SK-N-SH (cell line): ENCODE data around the gene NDUFB2. TPM values are rescaled to one million over a fixed set of nuclear protein-coding genes. Genes with fewer than 3 reads are reported as not detected.

Experiments used
- CTCF ChIA-PET: fragments of 300-600, 350-600 bp; formaldehyde crosslinking; extraction: SDS; loops from one replicate; lab custom pipeline; 2021; lab: Yijun Ruan, JAX
- POLR2A ChIA-PET: fragments of 350-600 bp; sonication (Branson Sonifier 250); formaldehyde crosslinking; extraction: SDS; loops from one replicate; lab custom pipeline; 2020; ENCODE audit warnings: antibody characterized with exemption, inconsistent platforms; lab: Yijun Ruan, JAX
- DNase-seq: peaks from one replicate; pipeline ENCODE4 v3.0.0; 2012
- H2AFZ ChIP-seq: fragments of 200-600 bp; sonication (generic); 2 replicates; pipeline ENCODE4 v1.8.1; 2016; ENCODE audit warnings: antibody characterized with exemption, mild to moderate bottlenecking, low read depth
- H3F3A ChIP-seq: fragments of 200-600 bp; sonication (generic); replicated peaks from 2 replicates; pipeline ENCODE3; 2016; ENCODE audit warnings: antibody characterized with exemption, mild to moderate bottlenecking; ENCODE audit not compliant: insufficient read depth
- H3K27ac ChIP-seq, 2 experiments: fragments of 200-500 bp in 1 of 2; fragments of 200-600 bp in 1 of 2; sonication (Bioruptor generic) in 1 of 2; sonication (generic), shearing (Covaris generic) in 1 of 2; 2 replicates each; pipeline versions ENCODE4 v1.5.1 to v1.6.1; 2014 to 2016; ENCODE audit warnings: low read depth in 2 of 2, inconsistent platforms in 1 of 2, low read length in 1 of 2, mild to moderate bottlenecking in 1 of 2, mixed read lengths in 1 of 2
- H3K27me3 ChIP-seq: fragments of 200-600 bp; sonication (generic), shearing (Covaris generic); 2 replicates; pipeline ENCODE4 v1.6.1; 2016; ENCODE audit warnings: mixed run types; ENCODE audit not compliant: insufficient read depth
- H3K36me3 ChIP-seq, 2 experiments: fragments of 200-500 bp in 1 of 2; fragments of 200-600 bp in 1 of 2; sonication (Bioruptor generic) in 1 of 2; sonication (generic) in 1 of 2; replicated peaks in 1 of 2; 2 replicates each; pipeline versions ENCODE3 to v1.5.1; 2014 to 2016; ENCODE audit warnings: low read length in 1 of 2, mild to moderate bottlenecking in 1 of 2; ENCODE audit not compliant: insufficient read depth in 2 of 2, control insufficient read depth in 1 of 2
- H3K4me1 ChIP-seq, 2 experiments: fragments of 200-500 bp in 1 of 2; fragments of 200-600 bp in 1 of 2; sonication (Bioruptor generic) in 1 of 2; sonication (generic), shearing (Covaris generic) in 1 of 2; 2 replicates each; pipeline versions ENCODE4 v1.5.1 to v1.6.1; 2014 to 2016; ENCODE audit warnings: low read depth in 1 of 2, low read length in 1 of 2, mixed run types in 1 of 2; ENCODE audit not compliant: insufficient read depth in 2 of 2, control insufficient read depth in 1 of 2
- H3K4me2 ChIP-seq: fragments of 200-600 bp; sonication (generic), shearing (Covaris generic); 2 replicates; pipeline ENCODE4 v1.6.1; 2017; ENCODE audit warnings: mixed run types
- H3K4me3 ChIP-seq, 2 experiments: fragments of 200-500 bp in 1 of 2; fragments of 200-600 bp in 1 of 2; sonication (Bioruptor generic) in 1 of 2; sonication (generic), shearing (Covaris generic) in 1 of 2; 2 replicates each; pipeline versions ENCODE4 v1.5.1 to v1.8.1; 2014 to 2016; ENCODE audit warnings: low read depth in 2 of 2, inconsistent platforms in 1 of 2, low read length in 1 of 2, mild to moderate bottlenecking in 1 of 2, mixed read lengths in 1 of 2, moderate library complexity in 1 of 2
- H3K79me2 ChIP-seq: fragments of 200-600 bp; sonication (generic); 2 replicates; pipeline ENCODE4 v1.8.1; 2017; ENCODE audit warnings: mild to moderate bottlenecking; ENCODE audit not compliant: insufficient read depth
- H3K9ac ChIP-seq: fragments of 200-600 bp; sonication (generic); 2 replicates; pipeline ENCODE4 v1.6.1; 2017; ENCODE audit warnings: mixed run types
- H3K9me2 ChIP-seq: fragments of 200-600 bp; sonication (generic); 2 replicates; pipeline ENCODE4 v1.6.1; 2017; ENCODE audit warnings: mixed run types
- H3K9me3 ChIP-seq: fragments of 200-600 bp; sonication (generic); 2 replicates; pipeline ENCODE4 v1.6.1; 2017; ENCODE audit warnings: mixed run types, mild to moderate bottlenecking, moderate library complexity
- H4K20me1 ChIP-seq: fragments of 200-600 bp; sonication (generic); 2 replicates; pipeline ENCODE4 v1.6.1; 2017; ENCODE audit warnings: mild to moderate bottlenecking, mixed run types; ENCODE audit not compliant: insufficient read depth
- CHD2 ChIP-seq: fragments of 150-350 bp; IDR thresholded peaks from 2 replicates; pipeline ENCODE4 v1.6.1; 2018; ENCODE audit warnings: low read length; ENCODE audit not compliant: partially characterized antibody
- EP300 ChIP-seq, 2 experiments: IDR thresholded peaks; 2 replicates each; pipeline versions ENCODE4 v1.4.0 to v1.6.1; 2012; ENCODE audit warnings: borderline replicate concordance in 1 of 2, low read depth in 1 of 2, low read length in 1 of 2
- FOXJ3 ChIP-seq: sonication (generic); formaldehyde crosslinking; IDR thresholded peaks from 2 replicates; pipeline ENCODE4 v1.5.1; 2020; ENCODE audit warnings: mild to moderate bottlenecking, missing genetic modification reagents
- FOXM1 ChIP-seq: IDR thresholded peaks from 2 replicates; pipeline ENCODE4 v1.4.0; 2012; ENCODE audit warnings: low read depth, mild to moderate bottlenecking
- JUND ChIP-seq: IDR thresholded peaks from 2 replicates; pipeline ENCODE4 v1.4.0; 2012
- MEF2A ChIP-seq: IDR thresholded peaks from 2 replicates; pipeline ENCODE4 v1.4.0; 2012; ENCODE audit warnings: low read depth, borderline replicate concordance
- MXI1 ChIP-seq: IDR thresholded peaks from 2 replicates; pipeline ENCODE4 v1.6.1; 2012; ENCODE audit warnings: mild to moderate bottlenecking, low read depth, low read length, improper control_type of control experiment
- NFIC ChIP-seq: IDR thresholded peaks from 2 replicates; pipeline ENCODE4 v1.4.0; 2012; ENCODE audit warnings: borderline replicate concordance
- PBX3 ChIP-seq: IDR thresholded peaks from 2 replicates; pipeline ENCODE4; 2012
- REST ChIP-seq: IDR thresholded peaks from 2 replicates; pipeline ENCODE4 v1.6.1; 2012; ENCODE audit warnings: mild to moderate bottlenecking, low read depth, low read length, moderate library complexity
- RXRA ChIP-seq: IDR thresholded peaks from 2 replicates; pipeline ENCODE4 v1.4.0; 2012; ENCODE audit warnings: low read depth, mild to moderate bottlenecking, borderline replicate concordance
- SIN3A ChIP-seq: IDR thresholded peaks from 2 replicates; pipeline ENCODE4 v1.6.1; 2012; ENCODE audit warnings: low read depth, mild to moderate bottlenecking, low read length, moderate library complexity, borderline replicate concordance
- SMC3 ChIP-seq: IDR thresholded peaks from 2 replicates; pipeline ENCODE4 v1.6.1; 2012; ENCODE audit warnings: low read depth, low read length, improper control_type of control experiment
- TCF12 ChIP-seq: IDR thresholded peaks from 2 replicates; pipeline ENCODE4 v1.4.0; 2012
- USF1 ChIP-seq: IDR thresholded peaks from 2 replicates; pipeline ENCODE4 v1.4.0; 2012; ENCODE audit warnings: low read depth, borderline replicate concordance
- USF2 ChIP-seq: fragments of 150-350 bp; IDR thresholded peaks from 2 replicates; pipeline ENCODE4 v1.6.1; 2017; ENCODE audit warnings: antibody characterized with exemption, low read length, low read depth, borderline replicate concordance
- WGBS: methylation state at CpG from one replicate; pipeline ENCODE4 v1.1.6; 2017; ENCODE audit warnings: low lambda C conversion rate; 5-methylcytosine and 5-hydroxymethylcytosine counted together
- polyA plus RNA-seq, 3 experiments: library from polyadenylated mRNA; depleted of rRNA; stranded (reverse); fragments of >200 nt; gene quantifications; 2 replicates each; pipeline ENCODE4 v1.2.3, GENCODE V29; 2012

Gene NDUFB2
- polyA plus RNA-seq, 1 of the 3 experiments (the other 2 are of a cell fraction) = 1,214 TPM

GRCh38 chr7:140650367-140650766 is 46.1 kb upstream of the NDUFB2 start:
- H3K27ac ChIP-seq = no peak overlapping the region
- no peaks in the 10 kb centered on the region for H3K27me3 ChIP-seq
- peaks cover 0 to 14% of the 10 kb centered on the region in 2 experiments; a peak in 2 of 4 replicates for H3K4me1 ChIP-seq
- H3K9me2 ChIP-seq = no peaks in the 10 kb centered on the region
- no peaks in the 10 kb centered on the region for H4K20me1 ChIP-seq
- H3K36me3 ChIP-seq = no peaks in the 10 kb centered on the region
- no peaks in the 10 kb centered on the region for H3K9me3 ChIP-seq
- peaks cover 7% of the 10 kb centered on the region for H3F3A ChIP-seq
- TF ChIP-seq RXRA = no peak
- no peak for TF ChIP-seq SIN3A
- TF ChIP-seq FOXJ3 = no peak
- TF ChIP-seq PBX3 = no peak
- TF ChIP-seq MEF2A = no peak
- TF ChIP-seq JUND = no peak
- TF ChIP-seq SMC3 = no peak
- TF ChIP-seq MXI1 = no peak
- no peak for TF ChIP-seq REST
- no peak for TF ChIP-seq NFIC
- TF ChIP-seq TCF12 = no peak
- TF ChIP-seq CHD2 = no peak
- no peak for TF ChIP-seq USF2
- TF ChIP-seq USF1 = no peak
- TF ChIP-seq EP300 (IDR thresholded peaks at IDR 0.05; ENCODE audit: borderline replicate concordance in 1 of 2, low read depth in 1 of 2, low read length in 1 of 2) = no peak
- TF ChIP-seq FOXM1 = no peak
- no peak overlapping the region for H3K4me2 ChIP-seq
- H3K79me2 ChIP-seq = no peaks in the 10 kb centered on the region
- H3K4me3 ChIP-seq = no peak overlapping the region
- no peak overlapping the region for H3K9ac ChIP-seq
- no peak for DNase-seq
- H2AFZ ChIP-seq = no peak overlapping the region
- CTCF ChIA-PET = interaction anchor here (20.3 kb wide), 1 partner anchor 133 kb away, joined by 433 read pairs; no protein-coding TSS in a partner anchor
- POLR2A ChIA-PET = no interaction called here
- 90% methylated on average over 12 of the region's 12 CpGs for WGBS
